Hepatocyte (in vitro differentiated cells): ENCODE measurements around the gene ANKRD33. TPM values are rescaled to one million over a fixed set of nuclear protein-coding genes. Genes with fewer than 3 reads are reported as not detected.

Experiments used
- DNase-seq: peaks from one replicate; pipeline ENCODE4 v3.0.0-alpha.2; 2016; ENCODE audit warnings: low spot score
- H2AFZ ChIP-seq: fragments of 200-600 bp; sonication (generic); 2 replicates; pipeline ENCODE4 v1.6.0; 2016; ENCODE audit warnings: antibody characterized with exemption, mild to moderate bottlenecking
- H3K27ac ChIP-seq: fragments of 200-600 bp; sonication (generic); 2 replicates; pipeline ENCODE4 v1.5.1; 2016; ENCODE audit warnings: mild to moderate bottlenecking
- H3K27me3 ChIP-seq: fragments of 200-600 bp; sonication (generic); 2 replicates; pipeline ENCODE4 v1.6.1; 2016
- H3K36me3 ChIP-seq: fragments of 200-600 bp; sonication (generic); replicated peaks from 2 replicates; pipeline ENCODE4 v1.5.1; 2016; ENCODE audit warnings: low read depth; ENCODE audit not compliant: insufficient read depth
- H3K4me1 ChIP-seq: fragments of 200-600 bp; sonication (generic); 2 replicates; pipeline ENCODE4 v1.5.1; 2016; ENCODE audit warnings: mild to moderate bottlenecking, moderate library complexity; ENCODE audit not compliant: insufficient read depth
- H3K4me2 ChIP-seq: fragments of 200-600 bp; sonication (generic); 2 replicates; pipeline ENCODE4 v1.6.0; 2016
- H3K4me3 ChIP-seq: fragments of 200-600 bp; sonication (generic); 2 replicates; pipeline ENCODE4 v1.5.1; 2016; ENCODE audit warnings: mild to moderate bottlenecking
- H3K79me2 ChIP-seq: fragments of 200-600 bp; sonication (generic); 2 replicates; pipeline ENCODE4 v1.6.0; 2017; ENCODE audit warnings: mild to moderate bottlenecking
- H3K9me2 ChIP-seq: fragments of 200-600 bp; sonication (generic); replicated peaks from 2 replicates; pipeline ENCODE4 v1.6.0; 2017; ENCODE audit warnings: mild to moderate bottlenecking; ENCODE audit not compliant: insufficient read depth
- H3K9me3 ChIP-seq: fragments of 200-600 bp; sonication (generic); 2 replicates; pipeline ENCODE4 v1.5.1; 2016; ENCODE audit warnings: low read depth, mild to moderate bottlenecking
- H4K20me1 ChIP-seq: fragments of 200-600 bp; sonication (generic); 2 replicates; pipeline ENCODE4 v1.6.0; 2016; ENCODE audit warnings: mild to moderate bottlenecking; ENCODE audit not compliant: insufficient read depth, poor library complexity, severe bottlenecking
- CTCF ChIP-seq: fragments of 200-600 bp; sonication (generic); IDR thresholded peaks from 2 replicates; pipeline ENCODE4 v1.5.1; 2016; ENCODE audit warnings: antibody characterized with exemption, mild to moderate bottlenecking; ENCODE audit not compliant: poor library complexity
- EZH2 ChIP-seq: fragments of 200-600 bp; sonication (generic); IDR thresholded peaks from 2 replicates; pipeline ENCODE4 v1.6.1; 2016; ENCODE audit warnings: antibody characterized with exemption, mild to moderate bottlenecking, borderline replicate concordance
- EZH2phosphoT487 ChIP-seq: fragments of 200-600 bp; sonication (generic); IDR thresholded peaks from one replicate; pipeline ENCODE4 v1.6.1; 2018; ENCODE audit warnings: antibody characterized with exemption, mild to moderate bottlenecking, low read depth, moderate library complexity; ENCODE audit not compliant: unreplicated experiment, severe bottlenecking
- WGBS: methylation state at CpG from one replicate; pipeline ENCODE4 v1.1.6; 2016; ENCODE audit warnings: low lambda C conversion rate; ENCODE audit errors: missing lambda C conversion rate; 5-methylcytosine and 5-hydroxymethylcytosine counted together
- polyA plus RNA-seq: library from polyadenylated mRNA; unstranded; fragments of >200 nt; fragmentation: Nextera tagmentation; extraction: Ambion mirVana; gene quantifications from 2 replicates; pipeline ENCODE4 v1.2.1, GENCODE V29; 2016
- total RNA-seq: library from RNA; depleted of rRNA; stranded (reverse); fragments of >200 nt; gene quantifications from 2 replicates; pipeline ENCODE4 v1.2.3, GENCODE V29; 2014

ANKRD33 gene
- total and polyA plus RNA-seq, 2 experiments from 2014 or later = 0.12 TPM; not detected in 1

DNA sequence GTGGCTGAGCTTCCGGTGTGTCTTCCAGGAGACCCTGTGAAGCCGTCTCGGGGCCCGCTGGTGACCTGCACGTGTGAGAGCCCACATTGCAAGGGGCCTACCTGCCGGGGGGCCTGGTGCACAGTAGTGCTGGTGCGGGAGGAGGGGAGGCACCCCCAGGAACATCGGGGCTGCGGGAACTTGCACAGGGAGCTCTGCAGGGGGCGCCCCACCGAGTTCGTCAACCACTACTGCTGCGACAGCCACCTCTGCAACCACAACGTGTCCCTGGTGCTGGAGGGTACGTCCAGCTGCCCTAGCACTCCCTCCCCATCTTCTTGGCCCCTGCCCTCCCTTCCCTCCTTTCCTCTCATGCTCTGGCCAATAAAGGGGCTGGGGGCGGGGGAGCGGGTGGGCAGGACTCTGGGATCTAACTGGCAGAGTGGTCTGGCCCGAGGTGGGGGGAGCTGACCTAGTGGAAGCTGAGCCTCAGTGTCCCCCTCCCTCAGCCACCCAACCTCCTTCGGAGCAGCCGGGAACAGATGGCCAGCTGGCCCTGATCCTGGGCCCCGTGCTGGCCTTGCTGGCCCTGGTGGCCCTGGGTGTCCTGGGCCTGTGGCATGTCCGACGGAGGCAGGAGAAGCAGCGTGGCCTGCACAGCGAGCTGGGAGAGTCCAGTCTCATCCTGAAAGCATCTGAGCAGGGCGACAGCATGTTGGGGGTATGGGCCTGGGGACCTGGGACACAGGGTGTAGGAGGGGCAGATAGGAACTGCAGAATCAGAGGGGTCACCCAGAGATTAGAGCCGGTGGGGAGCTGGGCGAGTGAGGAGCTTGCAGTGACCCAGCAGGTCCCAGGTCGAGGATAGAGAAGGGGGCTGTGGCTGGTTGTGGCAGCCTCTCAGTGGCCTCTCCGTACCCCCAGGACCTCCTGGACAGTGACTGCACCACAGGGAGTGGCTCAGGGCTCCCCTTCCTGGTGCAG, 25.4 kb downstream of the ANKRD33 start:
- no peak for DNase-seq
- H3K27me3 ChIP-seq = no peaks in the 10 kb centered on the region
- H4K20me1 ChIP-seq = no peaks in the 10 kb centered on the region
- no peak overlapping the region for H2AFZ ChIP-seq
- no peaks in the 10 kb centered on the region for H3K36me3 ChIP-seq
- peaks cover 30% of the 10 kb centered on the region for H3K4me1 ChIP-seq
- no peak overlapping the region for H3K27ac ChIP-seq
- WGBS = 88% methylated on average over 23 of the region's 30 CpGs
- H3K4me3 ChIP-seq = no peak overlapping the region
- no peaks in the 10 kb centered on the region for H3K9me3 ChIP-seq
- no peaks in the 10 kb centered on the region for H3K79me2 ChIP-seq
- H3K4me2 ChIP-seq = no peak overlapping the region
- H3K9me2 ChIP-seq = no peaks in the 10 kb centered on the region
- TF ChIP-seq EZH2 (no peak), CTCF (no peak), EZH2phosphoT487 (no peak)

DNA sequence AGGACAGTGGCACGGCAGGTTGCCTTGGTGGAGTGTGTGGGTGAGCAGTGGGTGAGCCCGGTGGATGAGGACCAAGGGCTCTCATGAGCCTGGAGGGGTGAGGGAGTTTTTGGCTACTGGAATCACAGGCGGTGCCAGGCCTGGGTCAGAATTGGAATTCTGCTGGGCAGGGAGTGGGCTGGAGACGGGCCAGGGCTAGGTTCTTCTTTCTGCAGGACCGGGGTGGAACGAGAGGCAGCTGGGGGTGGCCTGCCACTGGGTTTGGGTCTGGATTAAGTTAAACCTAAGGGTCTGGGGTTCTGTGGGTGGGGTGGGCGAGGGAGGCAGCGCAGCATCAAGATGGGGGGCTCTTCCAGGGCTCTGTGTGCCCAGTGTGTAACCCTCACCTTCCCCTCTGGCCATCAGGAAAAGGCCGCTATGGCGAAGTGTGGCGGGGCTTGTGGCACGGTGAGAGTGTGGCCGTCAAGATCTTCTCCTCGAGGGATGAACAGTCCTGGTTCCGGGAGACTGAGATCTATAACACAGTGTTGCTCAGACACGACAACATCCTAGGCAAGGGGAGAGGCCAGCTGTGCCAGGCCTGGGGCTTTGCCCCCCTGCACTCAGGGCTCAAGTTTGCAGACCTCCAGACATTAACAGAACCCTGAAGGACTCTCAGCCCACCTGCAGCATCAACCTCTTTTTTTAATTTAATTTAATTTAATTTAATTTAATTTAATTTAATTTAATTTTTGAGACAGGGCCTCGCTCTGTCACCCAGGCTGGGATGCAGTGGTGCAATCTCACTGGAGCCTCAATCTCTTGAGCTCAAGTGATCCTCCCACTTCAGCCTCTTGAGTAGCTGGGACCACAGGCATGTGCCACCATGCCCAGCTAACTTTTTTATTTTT, 26.4 kb downstream of the ANKRD33 start:
- DNase-seq = no peak
- Histone ChIP-seq H3K4me1 (peaks cover 31% of the 10 kb centered on the region), H2AFZ (no peak overlapping the region), H3K36me3 (no peaks in the 10 kb centered on the region), H3K4me2 (no peak overlapping the region), H3K79me2 (no peaks in the 10 kb centered on the region), H3K27ac (no peak overlapping the region), H3K9me2 (no peaks in the 10 kb centered on the region), H3K9me3 (no peaks in the 10 kb centered on the region), H3K4me3 (no peak overlapping the region), H3K27me3 (no peaks in the 10 kb centered on the region), H4K20me1 (no peaks in the 10 kb centered on the region)
- 97% methylated on average over 17 of the region's 17 CpGs for WGBS
- TF ChIP-seq EZH2phosphoT487 = no peak
- no peak for TF ChIP-seq EZH2
- TF ChIP-seq CTCF = no peak

DNA sequence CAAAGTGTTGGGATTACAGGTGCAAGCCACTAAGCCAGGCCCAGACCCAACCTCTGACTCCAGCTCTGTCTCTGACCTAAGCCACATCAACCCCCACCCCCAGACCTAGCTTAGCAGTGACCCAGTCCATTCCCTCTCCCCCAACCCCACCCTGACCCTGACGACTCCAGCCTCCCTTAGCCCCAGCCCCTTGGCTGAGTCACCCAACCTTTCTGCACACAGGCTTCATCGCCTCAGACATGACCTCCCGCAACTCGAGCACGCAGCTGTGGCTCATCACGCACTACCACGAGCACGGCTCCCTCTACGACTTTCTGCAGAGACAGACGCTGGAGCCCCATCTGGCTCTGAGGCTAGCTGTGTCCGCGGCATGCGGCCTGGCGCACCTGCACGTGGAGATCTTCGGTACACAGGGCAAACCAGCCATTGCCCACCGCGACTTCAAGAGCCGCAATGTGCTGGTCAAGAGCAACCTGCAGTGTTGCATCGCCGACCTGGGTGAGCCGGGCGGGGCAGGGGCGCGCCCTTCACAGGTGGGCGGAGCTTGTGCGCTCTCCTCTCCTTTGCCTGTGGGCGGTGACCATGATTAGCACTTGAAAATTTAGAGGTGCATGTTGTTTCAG, 27.2 kb downstream of the ANKRD33 start:
- H3K4me2 ChIP-seq = no peak overlapping the region
- H4K20me1 ChIP-seq = no peaks in the 10 kb centered on the region
- no peaks in the 10 kb centered on the region for H3K9me2 ChIP-seq
- peaks cover 31% of the 10 kb centered on the region for H3K4me1 ChIP-seq
- WGBS = 85% methylated on average over 28 of the region's 28 CpGs
- H3K79me2 ChIP-seq = no peaks in the 10 kb centered on the region
- H3K4me3 ChIP-seq = no peak overlapping the region
- H2AFZ ChIP-seq = no peak overlapping the region
- H3K36me3 ChIP-seq = no peaks in the 10 kb centered on the region
- DNase-seq = no peak
- TF ChIP-seq EZH2 = no peak
- no peak overlapping the region for H3K27ac ChIP-seq
- H3K27me3 ChIP-seq = no peaks in the 10 kb centered on the region
- H3K9me3 ChIP-seq = no peaks in the 10 kb centered on the region
